Measurements from ENCODE around the gene PPP1R1A.

PPP1R1A gene

DNA sequence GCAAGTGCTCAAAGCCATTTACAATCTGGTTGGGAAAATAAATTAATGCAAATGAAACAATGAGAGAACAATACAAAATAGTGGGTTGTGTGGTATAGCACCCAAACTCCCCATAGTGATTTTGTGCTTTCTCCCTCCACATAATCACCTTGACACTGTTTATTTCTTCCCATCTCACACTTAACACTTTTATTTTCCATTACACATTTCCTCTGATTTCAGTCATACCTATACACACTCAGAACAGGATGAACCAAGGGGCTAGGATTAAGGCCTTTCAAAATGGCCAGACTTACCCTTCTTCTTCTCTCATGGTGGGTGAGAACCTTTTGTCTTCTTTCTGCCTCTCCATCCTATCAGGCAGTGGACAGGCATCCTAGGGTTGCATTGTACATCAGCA, 53.0 kb downstream of the PPP1R1A start:
- Histone ChIP-seq H3K27ac (no peak overlapping the region), H3K9me3 (no peaks in the 10 kb centered on the region), H3K36me3 (peaks cover 100% of the 10 kb centered on the region), H3K4me1 (ENCODE audit: control insufficient read depth in 1 of 2, insufficient read depth in 1 of 2, low read depth in 1 of 2, low read length in 1 of 2) (no peaks in the 10 kb centered on the region), H3K4me3 (ENCODE audit: low read depth in 1 of 2, low read length in 1 of 2) (no peak overlapping the region), H3K27me3 (no peaks in the 10 kb centered on the region)
- TF ChIP-seq, protein P1, sequence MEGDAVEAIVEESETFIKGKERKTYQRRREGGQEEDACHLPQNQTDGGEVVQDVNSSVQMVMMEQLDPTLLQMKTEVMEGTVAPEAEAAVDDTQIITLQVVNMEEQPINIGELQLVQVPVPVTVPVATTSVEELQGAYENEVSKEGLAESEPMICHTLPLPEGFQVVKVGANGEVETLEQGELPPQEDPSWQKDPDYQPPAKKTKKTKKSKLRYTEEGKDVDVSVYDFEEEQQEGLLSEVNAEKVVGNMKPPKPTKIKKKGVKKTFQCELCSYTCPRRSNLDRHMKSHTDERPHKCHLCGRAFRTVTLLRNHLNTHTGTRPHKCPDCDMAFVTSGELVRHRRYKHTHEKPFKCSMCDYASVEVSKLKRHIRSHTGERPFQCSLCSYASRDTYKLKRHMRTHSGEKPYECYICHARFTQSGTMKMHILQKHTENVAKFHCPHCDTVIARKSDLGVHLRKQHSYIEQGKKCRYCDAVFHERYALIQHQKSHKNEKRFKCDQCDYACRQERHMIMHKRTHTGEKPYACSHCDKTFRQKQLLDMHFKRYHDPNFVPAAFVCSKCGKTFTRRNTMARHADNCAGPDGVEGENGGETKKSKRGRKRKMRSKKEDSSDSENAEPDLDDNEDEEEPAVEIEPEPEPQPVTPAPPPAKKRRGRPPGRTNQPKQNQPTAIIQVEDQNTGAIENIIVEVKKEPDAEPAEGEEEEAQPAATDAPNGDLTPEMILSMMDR (IDR thresholded peaks at IDR 0.05), result no peak

- no peaks in the 10 kb centered on the region for H3K27me3 ChIP-seq
- TF ChIP-seq, protein P1 (IDR thresholded peaks at IDR 0.05), result no peak
- no peak overlapping the region for H3K4me3 ChIP-seq (ENCODE audit: low read depth in 1 of 2, low read length in 1 of 2)
- no peaks in the 10 kb centered on the region for H3K9me3 ChIP-seq
- H3K36me3 ChIP-seq, result peaks cover 100% of the 10 kb centered on the region
- H3K4me1 ChIP-seq (ENCODE audit: control insufficient read depth in 1 of 2, insufficient read depth in 1 of 2, low read depth in 1 of 2, low read length in 1 of 2), result no peaks in the 10 kb centered on the region
- no peak overlapping the region for H3K27ac ChIP-seq
Measured at GRCh38 chr12:54529581-54529980, 58.9 kb downstream of the PPP1R1A start.

All from neutrophil (primary cell).